ENCODE data around the gene CLDN25.
A peak's percentile ranks its signal among the peaks of the same experiment; 100 is the strongest.
"Not testable (repeated sequence)": the region's sequence is repeated elsewhere in the genome, so short reads cannot be mapped to it uniquely, and the experiment has no call there.

CLDN25 gene

DNA sequence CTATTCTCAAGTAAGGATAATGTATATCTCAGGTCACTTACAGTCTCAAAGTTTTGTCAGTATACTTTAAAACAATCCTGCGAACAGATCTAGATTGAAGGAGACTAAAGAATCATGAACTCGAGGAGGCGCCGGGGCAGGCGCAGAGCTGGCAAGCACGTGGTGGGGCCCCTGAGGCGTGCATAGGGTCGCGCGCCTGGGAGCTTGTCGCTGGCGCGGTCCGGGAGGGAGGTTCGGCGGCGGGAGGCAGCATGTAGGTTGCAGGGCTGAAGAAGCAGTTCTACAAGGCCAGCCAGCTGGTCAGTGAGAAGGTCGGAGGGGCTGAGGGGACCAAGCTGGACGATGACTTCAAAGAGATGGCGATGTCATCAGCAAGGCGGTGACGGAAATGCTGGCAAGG is 9.4 kb downstream of the CLDN25 start:
- H3K9me3 Mint-ChIP-seq, H3K27ac Mint-ChIP-seq, H3K4me1 Mint-ChIP-seq, H3K36me3 Mint-ChIP-seq, H3K4me3 Mint-ChIP-seq, H3K27me3 Mint-ChIP-seq: not testable (repeated sequence)

- Mint-ChIP-seq H3K9me3 (no peaks in the 10 kb centered on the region), H3K27ac (no peak overlapping the region), H3K27me3 (peaks cover 9% of the 10 kb centered on the region), H3K36me3 (no peaks in the 10 kb centered on the region), H3K4me1 (no peaks in the 10 kb centered on the region), H3K4me3 (no peak overlapping the region)
Measured at GRCh38 chr11:113789675-113790320, 10.2 kb downstream of the CLDN25 start.

DNA sequence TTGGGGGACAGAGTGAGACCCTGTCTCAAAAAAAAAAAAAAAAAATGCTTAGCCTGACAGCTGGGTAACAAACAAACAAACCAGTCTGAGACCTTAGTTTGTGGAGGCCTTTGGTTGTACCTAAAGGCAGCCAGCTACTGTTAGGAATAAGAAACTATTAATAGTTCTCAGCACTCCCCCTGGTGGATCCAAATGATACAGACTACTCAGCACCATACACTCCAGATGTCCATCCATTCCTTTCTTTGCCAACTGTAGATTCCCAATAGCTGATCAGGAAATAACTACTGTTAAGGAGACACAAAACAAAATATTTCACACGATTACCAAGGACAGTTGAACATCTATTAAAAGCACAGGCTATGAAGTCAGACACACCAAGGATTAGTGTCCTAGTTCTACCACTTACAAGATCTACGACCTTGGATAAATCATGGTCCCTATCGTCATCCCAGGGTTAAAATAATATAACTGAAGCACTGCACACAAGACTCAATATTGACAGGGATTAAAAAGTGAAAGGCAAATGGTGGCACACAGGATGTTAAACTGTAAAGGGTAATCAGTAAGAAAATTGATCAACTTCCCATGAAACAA is 17.2 kb downstream of the CLDN25 start:
- peaks cover 7% of the 10 kb centered on the region for H3K36me3 Mint-ChIP-seq
- H3K4me3 Mint-ChIP-seq, result no peak overlapping the region
- H3K4me1 Mint-ChIP-seq, result no peaks in the 10 kb centered on the region
- no peak overlapping the region for H3K27ac Mint-ChIP-seq
- H3K9me3 Mint-ChIP-seq, result no peaks in the 10 kb centered on the region
- no peaks in the 10 kb centered on the region for H3K27me3 Mint-ChIP-seq

DNA sequence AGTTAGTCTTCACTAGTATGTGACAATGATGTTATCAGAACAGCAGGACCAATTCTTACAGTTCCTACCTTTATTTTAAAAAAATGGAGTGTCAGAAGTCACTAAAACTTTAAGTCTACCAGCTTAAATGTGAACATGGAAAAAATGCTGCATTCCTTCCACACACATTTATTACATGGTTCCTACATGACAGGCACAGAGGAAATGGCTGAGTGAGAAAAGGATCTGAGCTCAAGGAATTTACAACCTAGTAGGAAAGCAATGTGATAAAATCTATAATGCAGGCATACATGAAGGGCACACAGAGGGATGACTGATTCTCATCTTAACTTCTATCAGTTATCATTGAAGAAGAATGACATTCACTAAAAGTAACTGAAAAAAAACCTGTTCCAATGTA is 23.0 kb downstream of the CLDN25 start:
- Mint-ChIP-seq H3K9me3 (no peaks in the 10 kb centered on the region), H3K27ac (no peak overlapping the region), H3K27me3 (no peaks in the 10 kb centered on the region), H3K4me3 (no peak overlapping the region), H3K36me3 (peaks cover 15% of the 10 kb centered on the region), H3K4me1 (no peaks in the 10 kb centered on the region)

GRCh38 chr11:113805640-113806039 is 26.0 kb downstream of the CLDN25 start:
- Mint-ChIP-seq H3K27me3 (no peaks in the 10 kb centered on the region), H3K27ac (peak overlapping the region; percentile 62), H3K4me3 (no peak overlapping the region), H3K4me1 (no peaks in the 10 kb centered on the region), H3K36me3 (peaks cover 19% of the 10 kb centered on the region), H3K9me3 (no peaks in the 10 kb centered on the region)

DNA sequence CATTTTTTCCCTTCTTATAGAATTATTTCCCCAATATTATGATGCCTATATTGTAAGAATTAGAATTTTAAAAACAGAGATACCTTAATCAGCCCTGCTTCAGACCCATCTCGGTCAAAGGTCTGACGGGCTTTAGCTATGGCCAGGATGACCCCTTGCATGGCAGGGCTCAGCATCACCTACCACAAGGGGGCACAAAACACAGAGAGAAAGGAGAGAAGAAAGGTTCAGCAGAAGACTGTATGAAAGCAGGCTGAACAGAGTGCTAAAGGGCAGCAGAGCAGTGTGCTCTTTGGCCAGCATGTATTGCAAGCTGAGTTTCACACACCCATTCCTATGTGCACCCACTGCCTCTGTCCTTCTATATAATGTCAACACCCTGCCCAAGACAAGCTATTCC is 26.8 kb downstream of the CLDN25 start:
- Mint-ChIP-seq H3K4me3 (no peak overlapping the region), H3K27ac (no peak overlapping the region), H3K9me3 (no peaks in the 10 kb centered on the region), H3K4me1 (no peaks in the 10 kb centered on the region), H3K36me3 (peaks cover 15% of the 10 kb centered on the region), H3K27me3 (no peaks in the 10 kb centered on the region)

- Mint-ChIP-seq H3K9me3 (no peaks in the 10 kb centered on the region), H3K4me1 (no peaks in the 10 kb centered on the region), H3K27me3 (no peaks in the 10 kb centered on the region), H3K27ac (no peak overlapping the region), H3K4me3 (no peak overlapping the region), H3K36me3 (peaks cover 6% of the 10 kb centered on the region)
Measured at GRCh38 chr11:113808931-113809330, 29.3 kb downstream of the CLDN25 start.

GRCh38 chr11:113814181-113814580 is 34.6 kb downstream of the CLDN25 start:
- Mint-ChIP-seq H3K27me3 (no peaks in the 10 kb centered on the region), H3K4me3 (no peak overlapping the region), H3K36me3 (peaks cover 7% of the 10 kb centered on the region), H3K4me1 (no peaks in the 10 kb centered on the region), H3K27ac (no peak overlapping the region), H3K9me3 (no peaks in the 10 kb centered on the region)

- Mint-ChIP-seq H3K27me3 (no peaks in the 10 kb centered on the region), H3K36me3 (peaks cover 9% of the 10 kb centered on the region), H3K9me3 (no peaks in the 10 kb centered on the region), H3K27ac (no peak overlapping the region), H3K4me3 (no peak overlapping the region), H3K4me1 (no peaks in the 10 kb centered on the region)
Measured at GRCh38 chr11:113817162-113817561, 37.6 kb downstream of the CLDN25 start.

- H3K36me3 Mint-ChIP-seq, result peaks cover 11% of the 10 kb centered on the region
- H3K27me3 Mint-ChIP-seq, result no peaks in the 10 kb centered on the region
- H3K9me3 Mint-ChIP-seq, result no peaks in the 10 kb centered on the region
- H3K27ac Mint-ChIP-seq, result no peak overlapping the region
- H3K4me1 Mint-ChIP-seq, result no peaks in the 10 kb centered on the region
- H3K4me3 Mint-ChIP-seq, result no peak overlapping the region
Measured at GRCh38 chr11:113817626-113818025, 38.0 kb downstream of the CLDN25 start.

- Mint-ChIP-seq H3K9me3 (no peaks in the 10 kb centered on the region), H3K4me3 (no peak overlapping the region), H3K36me3 (peaks cover 15% of the 10 kb centered on the region), H3K27me3 (no peaks in the 10 kb centered on the region), H3K4me1 (no peaks in the 10 kb centered on the region), H3K27ac (no peak overlapping the region)
Measured at GRCh38 chr11:113818426-113818825, 38.8 kb downstream of the CLDN25 start.

DNA sequence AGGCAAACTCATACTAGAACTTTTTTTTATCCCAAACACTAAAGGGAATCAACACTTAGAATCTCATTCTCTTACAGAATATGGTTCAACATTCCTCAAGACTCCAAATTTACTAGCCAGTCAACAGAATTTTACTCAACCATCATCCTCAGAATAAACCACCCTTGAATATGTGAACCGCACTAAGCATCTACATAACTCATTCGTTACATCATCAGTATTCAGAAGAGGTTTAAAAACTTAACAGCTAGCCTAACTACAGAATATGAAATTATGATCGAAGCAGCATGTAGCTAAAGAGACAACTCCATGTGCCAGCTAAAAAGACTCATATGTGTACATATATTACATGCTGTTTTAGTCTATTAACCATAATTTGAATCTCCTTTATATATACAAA is 47.9 kb downstream of the CLDN25 start:
- Mint-ChIP-seq H3K4me1 (no peaks in the 10 kb centered on the region), H3K27ac (no peak overlapping the region), H3K9me3 (no peaks in the 10 kb centered on the region), H3K4me3 (no peak overlapping the region), H3K27me3 (no peaks in the 10 kb centered on the region), H3K36me3 (peaks cover 26% of the 10 kb centered on the region)

DNA sequence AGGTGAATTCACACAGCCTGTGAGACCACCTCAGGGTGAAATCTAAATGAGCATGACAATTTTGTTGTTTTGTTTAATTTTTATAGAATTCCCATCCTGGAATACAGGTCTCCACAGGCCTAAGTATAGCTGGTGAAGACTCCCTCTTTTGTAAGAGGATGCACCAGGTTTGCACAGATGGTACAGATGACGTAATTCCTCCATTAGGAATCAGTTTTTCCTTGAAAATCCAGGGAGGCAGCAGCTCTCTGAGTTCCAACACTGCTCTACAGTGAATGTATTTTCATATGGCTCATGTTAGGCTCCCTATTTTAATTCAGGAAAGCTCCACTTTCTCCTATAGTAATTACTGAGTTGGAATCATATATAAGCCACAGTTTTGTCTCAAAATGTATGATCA is 48.6 kb downstream of the CLDN25 start:
- H3K36me3 Mint-ChIP-seq, result peaks cover 20% of the 10 kb centered on the region
- no peak overlapping the region for H3K4me3 Mint-ChIP-seq
- no peak overlapping the region for H3K27ac Mint-ChIP-seq

GRCh38 chr11:113829751-113830150 is 50.2 kb downstream of the CLDN25 start:
- no peaks in the 10 kb centered on the region for H3K27me3 Mint-ChIP-seq

More for the DNA sequence above, 48.6 kb downstream of the CLDN25 start:
- Mint-ChIP-seq H3K4me1 (no peaks in the 10 kb centered on the region), H3K9me3 (no peaks in the 10 kb centered on the region), H3K27me3 (no peaks in the 10 kb centered on the region)

More at GRCh38 chr11:113829751-113830150, 50.2 kb downstream of the CLDN25 start:
- H3K9me3 Mint-ChIP-seq, result no peaks in the 10 kb centered on the region
- H3K27ac Mint-ChIP-seq, result no peak overlapping the region
- peaks cover 16% of the 10 kb centered on the region for H3K36me3 Mint-ChIP-seq
- no peaks in the 10 kb centered on the region for H3K4me1 Mint-ChIP-seq
- no peak overlapping the region for H3K4me3 Mint-ChIP-seq

Measured in activated naive CD4-positive, alpha-beta T cell treated with anti-CD3 and anti-CD28 coated beads, Interleukin-2, amount 50 U/mL, for 24 hours (primary cell).